Measurements from ENCODE around the gene RGL4. TPM values are rescaled to one million over a fixed set of nuclear protein-coding genes. Genes with fewer than 3 reads are reported as not detected.

The RGL4 gene
- total RNA-seq, 2 donors from 2014 or later = 0.91 TPM; not detected in 1

DNA sequence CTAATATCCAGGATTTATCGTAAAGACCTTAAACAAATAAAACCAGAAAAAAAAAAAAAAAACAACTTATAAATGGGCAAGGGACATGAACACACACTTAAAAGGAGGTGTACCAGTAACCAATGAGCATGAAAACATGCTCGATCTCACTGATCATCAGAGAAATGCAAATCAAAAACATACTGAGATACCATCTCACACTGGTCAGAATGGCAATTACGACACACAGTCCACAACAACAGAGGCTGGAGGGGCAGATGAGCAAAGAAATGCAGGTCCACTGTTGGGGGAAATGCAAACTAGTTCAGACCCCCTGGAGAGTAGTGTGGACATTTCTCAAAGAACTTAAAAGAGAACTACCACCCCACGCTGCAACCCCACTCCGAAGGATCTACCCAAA lies 13.2 kb downstream of the RGL4 start:
- TF ChIP-seq POLR2AphosphoS5 (IDR thresholded peaks at IDR 0.05) (no peak), POLR2A (IDR thresholded peaks at IDR 0.05) (no peak)
- TF ChIP-seq, protein P1, sequence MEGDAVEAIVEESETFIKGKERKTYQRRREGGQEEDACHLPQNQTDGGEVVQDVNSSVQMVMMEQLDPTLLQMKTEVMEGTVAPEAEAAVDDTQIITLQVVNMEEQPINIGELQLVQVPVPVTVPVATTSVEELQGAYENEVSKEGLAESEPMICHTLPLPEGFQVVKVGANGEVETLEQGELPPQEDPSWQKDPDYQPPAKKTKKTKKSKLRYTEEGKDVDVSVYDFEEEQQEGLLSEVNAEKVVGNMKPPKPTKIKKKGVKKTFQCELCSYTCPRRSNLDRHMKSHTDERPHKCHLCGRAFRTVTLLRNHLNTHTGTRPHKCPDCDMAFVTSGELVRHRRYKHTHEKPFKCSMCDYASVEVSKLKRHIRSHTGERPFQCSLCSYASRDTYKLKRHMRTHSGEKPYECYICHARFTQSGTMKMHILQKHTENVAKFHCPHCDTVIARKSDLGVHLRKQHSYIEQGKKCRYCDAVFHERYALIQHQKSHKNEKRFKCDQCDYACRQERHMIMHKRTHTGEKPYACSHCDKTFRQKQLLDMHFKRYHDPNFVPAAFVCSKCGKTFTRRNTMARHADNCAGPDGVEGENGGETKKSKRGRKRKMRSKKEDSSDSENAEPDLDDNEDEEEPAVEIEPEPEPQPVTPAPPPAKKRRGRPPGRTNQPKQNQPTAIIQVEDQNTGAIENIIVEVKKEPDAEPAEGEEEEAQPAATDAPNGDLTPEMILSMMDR (IDR thresholded peaks at IDR 0.05) = no peak
- no peak for DNase-seq (ENCODE audit: low spot score)
- Histone ChIP-seq H3K4me1 (replicated peaks) (no peaks in the 10 kb centered on the region), H3K36me3 (peaks cover 0 to 2% of the 10 kb centered on the region in 2 donors), H3K27me3 (replicated peaks; ENCODE audit: insufficient read depth) (no peaks in the 10 kb centered on the region), H3K9me3 (no peaks in the 10 kb centered on the region), H3K27ac (no peak overlapping the region), H3K4me3 (no peak overlapping the region)
- 87% methylated on average over 5 of the region's 5 CpGs for WGBS
- intact Hi-C loops (cut with DNase I) = no loop called here

DNA sequence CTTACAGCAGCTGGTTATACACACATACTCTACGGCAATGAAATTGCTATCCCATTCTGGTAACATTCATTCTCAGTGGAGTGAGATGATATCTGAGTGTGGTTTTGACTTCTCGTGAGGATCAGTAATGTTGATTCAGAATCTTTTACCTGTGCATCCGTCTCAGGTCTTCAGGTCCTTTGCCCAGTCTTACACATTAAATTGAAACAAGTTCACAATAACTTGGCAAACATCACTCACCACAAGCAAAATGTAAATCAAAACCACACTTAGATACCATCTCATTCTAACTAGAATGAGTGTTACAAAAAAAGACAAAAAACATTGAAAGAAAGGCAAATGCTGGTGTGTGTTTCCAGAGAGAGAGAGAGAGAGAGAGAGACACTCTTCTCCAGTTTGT lies 14.0 kb downstream of the RGL4 start:
- peaks cover 0 to 4% of the 10 kb centered on the region in 2 donors for H3K36me3 ChIP-seq
- 67% methylated on average over 3 of the region's 3 CpGs for WGBS
- no peaks in the 10 kb centered on the region for H3K9me3 ChIP-seq

GRCh38 chr22:23705358-23705757 lies 14.5 kb downstream of the RGL4 start:
- no peak for TF ChIP-seq POLR2A (IDR thresholded peaks at IDR 0.05)
- no peak for TF ChIP-seq POLR2AphosphoS5 (IDR thresholded peaks at IDR 0.05)
- TF ChIP-seq, protein P1 (IDR thresholded peaks at IDR 0.05) = no peak
- 94% methylated on average over 3 of the region's 3 CpGs for WGBS

More for the DNA sequence above, 14.0 kb downstream of the RGL4 start:
- H3K27ac ChIP-seq = no peak overlapping the region
- H3K27me3 ChIP-seq (replicated peaks; ENCODE audit: insufficient read depth) = no peaks in the 10 kb centered on the region
- no peak for DNase-seq (ENCODE audit: low spot score)
- no peak overlapping the region for H3K4me3 ChIP-seq
- H3K4me1 ChIP-seq (replicated peaks) = no peaks in the 10 kb centered on the region
- intact Hi-C loops (cut with DNase I) = no loop called here
- TF ChIP-seq POLR2A (IDR thresholded peaks at IDR 0.05) (no peak), POLR2AphosphoS5 (IDR thresholded peaks at IDR 0.05) (no peak)
- TF ChIP-seq, protein P1 (IDR thresholded peaks at IDR 0.05) = no peak

GRCh38 chr22:23708270-23708669 lies 17.5 kb downstream of the RGL4 start:
- intact Hi-C loops (cut with DNase I) = no loop called here
- TF ChIP-seq, protein P1 (IDR thresholded peaks at IDR 0.05) = no peak
- TF ChIP-seq POLR2A (IDR thresholded peaks at IDR 0.05) = no peak
- no peak for TF ChIP-seq POLR2AphosphoS5 (IDR thresholded peaks at IDR 0.05)
- DNase-seq (ENCODE audit: low spot score) = no peak
- H3K9me3 ChIP-seq = no peaks in the 10 kb centered on the region
- H3K27me3 ChIP-seq (replicated peaks; ENCODE audit: insufficient read depth) = no peaks in the 10 kb centered on the region
- H3K4me1 ChIP-seq (replicated peaks) = no peaks in the 10 kb centered on the region
- H3K36me3 ChIP-seq = peaks cover 0 to 2% of the 10 kb centered on the region in 2 donors
- H3K27ac ChIP-seq = no peak overlapping the region
- no peak overlapping the region for H3K4me3 ChIP-seq
- 85% methylated on average over 1 of the region's 1 CpG for WGBS

More at GRCh38 chr22:23705358-23705757, 14.5 kb downstream of the RGL4 start:
- Histone ChIP-seq H3K9me3 (no peaks in the 10 kb centered on the region), H3K36me3 (peaks cover 0 to 2% of the 10 kb centered on the region in 2 donors), H3K4me3 (no peak overlapping the region), H3K27me3 (replicated peaks; ENCODE audit: insufficient read depth) (no peaks in the 10 kb centered on the region), H3K27ac (no peak overlapping the region), H3K4me1 (replicated peaks) (no peaks in the 10 kb centered on the region)
- intact Hi-C loops (cut with DNase I) = no loop called here
- DNase-seq (ENCODE audit: low spot score) = no peak

- WGBS = 84% methylated on average over 2 of the region's 2 CpGs
- no peak for DNase-seq (ENCODE audit: low spot score)
- intact Hi-C loops (cut with DNase I) = no loop called here
- H3K9me3 ChIP-seq = no peaks in the 10 kb centered on the region
- no peaks in the 10 kb centered on the region for H3K27me3 ChIP-seq (replicated peaks; ENCODE audit: insufficient read depth)
- no peak overlapping the region for H3K27ac ChIP-seq
- H3K36me3 ChIP-seq = peaks cover 0 to 2% of the 10 kb centered on the region in 2 donors
- no peaks in the 10 kb centered on the region for H3K4me1 ChIP-seq (replicated peaks)
- no peak for TF ChIP-seq POLR2AphosphoS5 (IDR thresholded peaks at IDR 0.05)
- TF ChIP-seq POLR2A (IDR thresholded peaks at IDR 0.05) = no peak
- TF ChIP-seq, protein P1 (IDR thresholded peaks at IDR 0.05) = no peak
- no peak overlapping the region for H3K4me3 ChIP-seq
Measured at GRCh38 chr22:23709107-23709506, 18.3 kb downstream of the RGL4 start.
